Sigmoid colon (tissue), 3 donors: ENCODE data around the gene FRY.

Source experiments
- CTCF ChIP-seq, 4 experiments: fragments of 450-650 bp in 3 of 4; fragments of 200-600 bp in 1 of 4; IDR thresholded peaks; one replicate each; pipeline ENCODE4 v1.5.1; 2016 to 2019; ENCODE audit warnings: antibody characterized with exemption in 4 of 4, mild to moderate bottlenecking in 3 of 4, moderate library complexity in 2 of 4
- POLR2A ChIP-seq, 2 donors: fragments of 450-650 bp; IDR thresholded peaks; one replicate each; pipeline ENCODE4 v1.6.1; 2016; ENCODE audit warnings: antibody characterized with exemption in 2 of 2, mild to moderate bottlenecking in 2 of 2, moderate library complexity in 2 of 2

- TF ChIP-seq CTCF (IDR thresholded peaks at IDR 0.05) (no peak), POLR2A (IDR thresholded peaks at IDR 0.05) (no peak)
Observed at GRCh38 chr13:32165796-32166195, 134.2 kb downstream of the FRY start.
